IMR-90 (cell line): Measurements from ENCODE around the gene AFDN.

Experiments used
- BHLHE40 ChIP-seq: fragments of 150-350 bp; IDR thresholded peaks from 2 replicates; pipeline ENCODE4 v1.6.1; 2016; ENCODE audit warnings: mild to moderate bottlenecking, low read depth, low read length
- CTCF ChIP-seq: conservative IDR thresholded peaks from 2 replicates; pipeline ENCODE4 v1.5.1; 2012; ENCODE audit warnings: mild to moderate bottlenecking, low read depth, low read length, improper control_type of control experiment
- FOS ChIP-seq: fragments of 150-350 bp; IDR thresholded peaks from 2 replicates; pipeline ENCODE4 v1.6.1; 2016; ENCODE audit warnings: low read depth, low read length
- MXI1 ChIP-seq: IDR thresholded peaks from 2 replicates; pipeline ENCODE4 v1.6.1; 2012; ENCODE audit warnings: low read depth, mild to moderate bottlenecking, low read length, moderate library complexity, borderline replicate concordance
- NFE2L2 ChIP-seq: fragments of 150-350 bp; IDR thresholded peaks from 2 replicates; pipeline ENCODE4 v1.6.1; 2016; ENCODE audit warnings: low read depth, mild to moderate bottlenecking, low read length
- POLR2A ChIP-seq: IDR thresholded peaks from 2 replicates; pipeline ENCODE4 v1.6.1; 2012; ENCODE audit warnings: mild to moderate bottlenecking, low read depth, low read length
- USF2 ChIP-seq: fragments of 150-350 bp; IDR thresholded peaks from 2 replicates; pipeline ENCODE4 v1.6.1; 2017; ENCODE audit warnings: mild to moderate bottlenecking, antibody characterized with exemption, low read length, low read depth

- TF ChIP-seq POLR2A, result no peak
- no peak for TF ChIP-seq CTCF
- TF ChIP-seq MXI1, result no peak
- TF ChIP-seq NFE2L2, result no peak
- no peak for TF ChIP-seq FOS
- TF ChIP-seq USF2, result no peak
- no peak for TF ChIP-seq BHLHE40
These were observed 146.6 kb downstream of the AFDN start for GRCh38 chr6:167973148-167973885.
